GM13976 (cell line): ENCODE measurements around the gene ANKRD28.
"Not testable (repeated sequence)": the region's sequence is repeated elsewhere in the genome, so short reads cannot be mapped to it uniquely, and the experiment has no call there.

Source experiments
- DNase-seq: peaks from one replicate; pipeline ENCODE4 v3.0.0; 2012; ENCODE audit warnings: low spot score
- CTCF ChIP-seq: IDR thresholded peaks from 2 replicates; pipeline ENCODE4 v1.5.1; 2012; ENCODE audit warnings: borderline replicate concordance, mild to moderate bottlenecking; ENCODE audit not compliant: insufficient read depth; ENCODE audit errors: extremely low read depth, missing control alignments, control extremely low read depth
- in situ Hi-C: fragments of 300-500 bp; cut with MboI; formaldehyde crosslinking; loops from one replicate; pipeline ENCODE4 v1.12.0; 2022; ENCODE audit warnings: low sequenced_read_pairs, mixed read lengths, inconsistent platforms; ENCODE audit not compliant: unreplicated experiment

ANKRD28 gene

GRCh38 chr3:15815696-15816095 is 17.9 kb upstream of the ANKRD28 start:
- TF ChIP-seq CTCF = peak; percentile 3
- no peak for DNase-seq
- in situ Hi-C loops = no loop called here

GRCh38 chr3:15813079-15813478 is 15.3 kb upstream of the ANKRD28 start:
- DNase-seq, in situ Hi-C loops: not testable (repeated sequence)

GRCh38 chr3:15812183-15812582 is 14.4 kb upstream of the ANKRD28 start:
- TF ChIP-seq CTCF = peak; percentile 22
- in situ Hi-C loops = no loop called here
- peak; percentile 26 for DNase-seq

- TF ChIP-seq CTCF = no peak
- in situ Hi-C loops = no loop called here
- no peak for DNase-seq
Measured at GRCh38 chr3:15810702-15811101, 12.9 kb upstream of the ANKRD28 start.

- in situ Hi-C loops = no loop called here
- TF ChIP-seq CTCF = no peak
- DNase-seq = no peak
Measured at GRCh38 chr3:15809313-15809712, 11.5 kb upstream of the ANKRD28 start.

GRCh38 chr3:15808679-15809310 is 11.0 kb upstream of the ANKRD28 start:
- DNase-seq = no peak
- in situ Hi-C loops = no loop called here

More at GRCh38 chr3:15808679-15809310, 11.0 kb upstream of the ANKRD28 start:
- TF ChIP-seq CTCF = no peak
